Lung microvascular endothelial cell (primary cell): Measurements from ENCODE around the gene SLC22A23. TPM values are rescaled to one million over a fixed set of nuclear protein-coding genes. Genes with fewer than 3 reads are reported as not detected.

Experiments
- DNase-seq, 2 donors: peaks; one replicate each; pipeline versions ENCODE4 v3.0.0 to v3.0.0-alpha.2; 2010; ENCODE audit warnings: low read depth in 2 of 2
- total RNA-seq: library from RNA; depleted of rRNA; stranded (reverse); fragments of >200 nt; gene quantifications from 2 replicates; pipeline ENCODE4 v1.2.1, GENCODE V29; 2014

Gene SLC22A23
- total RNA-seq, 1 donor from 2014 or later, result 59.3 TPM

GRCh38 chr6:3320238-3320811 is 136.5 kb downstream of the SLC22A23 start:
- DNase-seq, result no peak

- no peak for DNase-seq
Observed at GRCh38 chr6:3319610-3320200, 137.1 kb downstream of the SLC22A23 start.

- DNase-seq, result no peak
Observed at GRCh38 chr6:3318821-3319540, 137.9 kb downstream of the SLC22A23 start.

GRCh38 chr6:3318226-3318625 is 138.6 kb downstream of the SLC22A23 start:
- DNase-seq, result no peak

- no peak for DNase-seq
Observed at GRCh38 chr6:3317741-3318211, 139.1 kb downstream of the SLC22A23 start.

GRCh38 chr6:3316818-3317217 is 140.0 kb downstream of the SLC22A23 start:
- no peak for DNase-seq

- no peak for DNase-seq
Observed at GRCh38 chr6:3316331-3316730, 140.5 kb downstream of the SLC22A23 start.

GRCh38 chr6:3315841-3316240 is 141.0 kb downstream of the SLC22A23 start:
- no peak for DNase-seq

GRCh38 chr6:3314621-3315467 is 142.0 kb downstream of the SLC22A23 start:
- no peak for DNase-seq

GRCh38 chr6:3314176-3314575 is 142.7 kb downstream of the SLC22A23 start:
- no peak for DNase-seq

GRCh38 chr6:3312604-3313231 is 144.1 kb downstream of the SLC22A23 start:
- DNase-seq, result no peak

- DNase-seq, result no peak
Observed at GRCh38 chr6:3311826-3312225, 145.0 kb downstream of the SLC22A23 start.

- no peak for DNase-seq
Observed at GRCh38 chr6:3310703-3311102, 146.1 kb downstream of the SLC22A23 start.

GRCh38 chr6:3310051-3310448 is 146.8 kb downstream of the SLC22A23 start:
- DNase-seq, result no peak

GRCh38 chr6:3309391-3310050 is 147.3 kb downstream of the SLC22A23 start:
- no peak for DNase-seq

GRCh38 chr6:3308106-3308505 is 148.7 kb downstream of the SLC22A23 start:
- DNase-seq, result no peak

- DNase-seq, result no peak
Observed at GRCh38 chr6:3307436-3307835, 149.4 kb downstream of the SLC22A23 start.

GRCh38 chr6:3306848-3307247 is 150.0 kb downstream of the SLC22A23 start:
- no peak for DNase-seq

- no peak for DNase-seq
Observed at GRCh38 chr6:3305831-3306230, 151.0 kb downstream of the SLC22A23 start.

GRCh38 chr6:3305216-3305565 is 151.7 kb downstream of the SLC22A23 start:
- no peak for DNase-seq
